Neuron (in vitro differentiated cells): ENCODE data around the gene VWA5B1.

ENCODE experiments used
- H2AFZ ChIP-seq: one replicate; pipeline ENCODE4 v1.6.1; 2013; ENCODE audit warnings: low read depth, mild to moderate bottlenecking, inconsistent platforms, low read length, moderate library complexity
- H3K27me3 ChIP-seq: one replicate; pipeline ENCODE4 v1.6.1; 2013; ENCODE audit warnings: low read length; ENCODE audit not compliant: insufficient read depth
- H3K36me3 ChIP-seq: one replicate; pipeline ENCODE4 v1.6.1; 2013; ENCODE audit warnings: low read length; ENCODE audit not compliant: insufficient read depth
- H3K4me1 ChIP-seq: one replicate; pipeline ENCODE4 v1.6.1; 2013; ENCODE audit warnings: low read length; ENCODE audit not compliant: insufficient read depth
- H3K4me3 ChIP-seq: 2 replicates; pipeline ENCODE4 v1.5.1; 2013; ENCODE audit warnings: mild to moderate bottlenecking, low read length, moderate library complexity
- H3K9me3 ChIP-seq: one replicate; pipeline ENCODE4 v1.6.1; 2013; ENCODE audit warnings: low read length

Gene VWA5B1

GRCh38 chr1:20403423-20404145 is 112.9 kb downstream of the VWA5B1 start:
- Histone ChIP-seq H2AFZ (no peak overlapping the region), H3K27me3 (peaks cover 46% of the 10 kb centered on the region), H3K4me1 (no peaks in the 10 kb centered on the region), H3K4me3 (no peak overlapping the region), H3K36me3 (no peaks in the 10 kb centered on the region), H3K9me3 (no peaks in the 10 kb centered on the region)

GRCh38 chr1:20404466-20404865 is 113.8 kb downstream of the VWA5B1 start:
- H2AFZ ChIP-seq: no peak overlapping the region
- no peaks in the 10 kb centered on the region for H3K36me3 ChIP-seq
- peaks cover 41% of the 10 kb centered on the region for H3K27me3 ChIP-seq
- no peaks in the 10 kb centered on the region for H3K4me1 ChIP-seq
- no peak overlapping the region for H3K4me3 ChIP-seq
- H3K9me3 ChIP-seq: no peaks in the 10 kb centered on the region
